Panc1 (cell line): Measurements from ENCODE around the gene KRTAP4-4. TPM values are rescaled to one million over a fixed set of nuclear protein-coding genes. Genes with fewer than 3 reads are reported as not detected.

ENCODE experiments used
- ATAC-seq: fragments of 200-7000 bp; cut with Tn5 transposase; 2 replicates; pipeline ENCODE4 v1.9.1; 2020; ENCODE audit warnings: mild to moderate bottlenecking, moderate library complexity
- BruUV-seq: library from RNA; stranded (reverse); fragments of 400-500 nt; replicated peaks from 2 replicates; lab custom pipeline; 2021; lab: Mats Ljungman, UMichigan
- CTCF ChIA-PET: fragments of 300-600 bp; sonication (Branson Sonifier 250); formaldehyde crosslinking; loops from one replicate; lab custom pipeline; 2022; ENCODE audit warnings: antibody characterized with exemption; lab: Charles Lee
- POLR2A ChIA-PET: fragments of 300-600 bp; sonication (Branson Sonifier 250); formaldehyde crosslinking; loops from one replicate; lab custom pipeline; 2022; ENCODE audit warnings: antibody characterized with exemption; lab: Charles Lee
- DNase-seq: peaks from one replicate; pipeline ENCODE4 v3.0.0-alpha.2; 2010; ENCODE audit warnings: low read depth, low spot score
- H3K27ac ChIP-seq: 2 replicates; pipeline ENCODE4 v1.5.1; 2011; ENCODE audit warnings: mild to moderate bottlenecking, low read length, inconsistent platforms
- H3K27me3 ChIP-seq: fragments of 200-500 bp; sonication (Bioruptor generic); 2 replicates; pipeline ENCODE4 v1.6.0; 2014; ENCODE audit warnings: low read length, inconsistent platforms; ENCODE audit not compliant: control insufficient read depth, insufficient read depth
- H3K36me3 ChIP-seq: fragments of 200-500 bp; sonication (Bioruptor generic); 2 replicates; pipeline ENCODE4 v1.5.1; 2014; ENCODE audit warnings: inconsistent platforms, mild to moderate bottlenecking, low read length, moderate library complexity; ENCODE audit not compliant: control insufficient read depth, insufficient read depth
- H3K4me1 ChIP-seq: 2 replicates; pipeline ENCODE4 v1.5.1; 2011; ENCODE audit warnings: inconsistent platforms, mild to moderate bottlenecking, low read length, moderate library complexity; ENCODE audit not compliant: control insufficient read depth, insufficient read depth
- H3K4me3 ChIP-seq, 2 experiments: 2 replicates each; pipeline ENCODE4 v1.5.1; 2011 to 2012; ENCODE audit warnings: low read depth in 2 of 2, low read length in 2 of 2, mild to moderate bottlenecking in 2 of 2, inconsistent platforms in 1 of 2, moderate library complexity in 1 of 2
- H3K9me3 ChIP-seq: fragments of 200-500 bp; sonication (Bioruptor generic); 2 replicates; pipeline ENCODE4 v1.5.1; 2014; ENCODE audit warnings: low read depth, mild to moderate bottlenecking, inconsistent platforms, low read length, moderate library complexity; ENCODE audit not compliant: control insufficient read depth, insufficient read depth
- POLR2AphosphoS5 ChIP-seq: IDR thresholded peaks from 2 replicates; pipeline ENCODE4 v1.6.1; 2012; ENCODE audit warnings: mild to moderate bottlenecking, low read depth, low read length, moderate library complexity
- SIN3A ChIP-seq: IDR thresholded peaks from 2 replicates; pipeline ENCODE4 v1.6.1; 2012; ENCODE audit warnings: low read depth, mild to moderate bottlenecking, low read length, moderate library complexity, borderline replicate concordance; ENCODE audit not compliant: insufficient read depth
- TCF7L2 ChIP-seq: IDR thresholded peaks from 2 replicates; pipeline ENCODE4 v1.6.1; 2011; ENCODE audit warnings: mild to moderate bottlenecking, low read depth, low read length, inconsistent platforms
- in situ Hi-C: cut with HindIII; loops from 2 replicates; pipeline ENCODE4 v1.10.0; 2016; ENCODE audit warnings: low sequenced_read_pairs, low pct_unique_long_range_greater_than_20kb
- intact Hi-C: fragments of 100-400 bp; cut with micrococcal nuclease; formaldehyde crosslinking; loops from one replicate; pipeline ENCODE4 v1.10.0; 2022; ENCODE audit not compliant: unreplicated experiment
- total RNA-seq: library from RNA; stranded (reverse); gene quantifications from one replicate; pipeline ENCODE4 v1.2.1, GENCODE V29; 2021; ENCODE audit not compliant: unreplicated experiment
- TF ChIP-seq, protein P1 (sequence below): fragments of 450-650 bp; IDR thresholded peaks from 2 replicates; pipeline ENCODE4 v1.5.1; 2017; ENCODE audit warnings: mild to moderate bottlenecking
- TF ChIP-seq, protein P2 (sequence below), 2 experiments: IDR thresholded peaks; 2 replicates each; pipeline ENCODE4 v1.6.1; 2011 to 2012; ENCODE audit warnings: low read depth in 2 of 2, control low read depth in 1 of 2, low read length in 1 of 2, mild to moderate bottlenecking in 1 of 2, moderate library complexity in 1 of 2; ENCODE audit not compliant: insufficient read depth in 1 of 2

Gene KRTAP4-4
- total RNA-seq, 1 experiment from 2014 or later = not detected

DNA sequence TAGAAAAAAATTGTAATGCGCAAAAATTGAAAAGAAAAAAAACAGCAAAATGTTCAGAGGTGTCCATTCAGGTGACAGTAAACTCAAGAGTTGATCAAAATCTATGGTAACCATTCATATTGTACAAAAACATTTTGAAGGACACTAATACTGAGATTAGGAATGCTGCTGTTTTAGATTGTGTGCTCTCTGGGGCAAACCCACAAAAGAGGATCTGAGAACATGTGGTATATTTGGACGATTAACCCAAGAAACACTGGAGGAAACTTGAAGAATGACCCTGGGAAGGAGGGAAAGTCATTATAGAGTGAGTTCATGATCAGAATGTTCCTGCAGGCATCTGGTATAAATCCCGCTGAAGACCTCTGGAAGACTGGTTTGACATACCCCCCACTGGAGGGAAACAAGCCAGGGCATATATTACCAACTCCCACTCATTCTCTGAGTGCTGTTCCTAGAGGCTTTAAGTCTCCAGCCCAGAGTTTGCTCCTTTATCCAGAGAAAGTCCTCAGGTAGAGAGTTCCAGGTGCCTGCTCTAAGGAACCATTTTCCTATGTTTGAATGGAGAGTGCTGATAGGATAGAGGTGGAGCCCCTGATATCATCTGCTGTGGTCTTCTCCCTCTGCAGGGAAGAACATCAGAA, 16.3 kb upstream of the KRTAP4-4 start:
- DNase-seq (no peak), ATAC-seq (no peak)
- no TSS peak for BruUV-seq
- Histone ChIP-seq H3K36me3 (no peaks in the 10 kb centered on the region), H3K4me1 (no peaks in the 10 kb centered on the region), H3K27ac (no peak overlapping the region), H3K4me3 (no peak overlapping the region), H3K27me3 (peaks cover 15% of the 10 kb centered on the region), H3K9me3 (no peaks in the 10 kb centered on the region)
- TF ChIP-seq SIN3A (no peak), POLR2AphosphoS5 (no peak), TCF7L2 (no peak)
- TF ChIP-seq, protein P1, sequence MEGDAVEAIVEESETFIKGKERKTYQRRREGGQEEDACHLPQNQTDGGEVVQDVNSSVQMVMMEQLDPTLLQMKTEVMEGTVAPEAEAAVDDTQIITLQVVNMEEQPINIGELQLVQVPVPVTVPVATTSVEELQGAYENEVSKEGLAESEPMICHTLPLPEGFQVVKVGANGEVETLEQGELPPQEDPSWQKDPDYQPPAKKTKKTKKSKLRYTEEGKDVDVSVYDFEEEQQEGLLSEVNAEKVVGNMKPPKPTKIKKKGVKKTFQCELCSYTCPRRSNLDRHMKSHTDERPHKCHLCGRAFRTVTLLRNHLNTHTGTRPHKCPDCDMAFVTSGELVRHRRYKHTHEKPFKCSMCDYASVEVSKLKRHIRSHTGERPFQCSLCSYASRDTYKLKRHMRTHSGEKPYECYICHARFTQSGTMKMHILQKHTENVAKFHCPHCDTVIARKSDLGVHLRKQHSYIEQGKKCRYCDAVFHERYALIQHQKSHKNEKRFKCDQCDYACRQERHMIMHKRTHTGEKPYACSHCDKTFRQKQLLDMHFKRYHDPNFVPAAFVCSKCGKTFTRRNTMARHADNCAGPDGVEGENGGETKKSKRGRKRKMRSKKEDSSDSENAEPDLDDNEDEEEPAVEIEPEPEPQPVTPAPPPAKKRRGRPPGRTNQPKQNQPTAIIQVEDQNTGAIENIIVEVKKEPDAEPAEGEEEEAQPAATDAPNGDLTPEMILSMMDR = no peak
- TF ChIP-seq, protein P2, sequence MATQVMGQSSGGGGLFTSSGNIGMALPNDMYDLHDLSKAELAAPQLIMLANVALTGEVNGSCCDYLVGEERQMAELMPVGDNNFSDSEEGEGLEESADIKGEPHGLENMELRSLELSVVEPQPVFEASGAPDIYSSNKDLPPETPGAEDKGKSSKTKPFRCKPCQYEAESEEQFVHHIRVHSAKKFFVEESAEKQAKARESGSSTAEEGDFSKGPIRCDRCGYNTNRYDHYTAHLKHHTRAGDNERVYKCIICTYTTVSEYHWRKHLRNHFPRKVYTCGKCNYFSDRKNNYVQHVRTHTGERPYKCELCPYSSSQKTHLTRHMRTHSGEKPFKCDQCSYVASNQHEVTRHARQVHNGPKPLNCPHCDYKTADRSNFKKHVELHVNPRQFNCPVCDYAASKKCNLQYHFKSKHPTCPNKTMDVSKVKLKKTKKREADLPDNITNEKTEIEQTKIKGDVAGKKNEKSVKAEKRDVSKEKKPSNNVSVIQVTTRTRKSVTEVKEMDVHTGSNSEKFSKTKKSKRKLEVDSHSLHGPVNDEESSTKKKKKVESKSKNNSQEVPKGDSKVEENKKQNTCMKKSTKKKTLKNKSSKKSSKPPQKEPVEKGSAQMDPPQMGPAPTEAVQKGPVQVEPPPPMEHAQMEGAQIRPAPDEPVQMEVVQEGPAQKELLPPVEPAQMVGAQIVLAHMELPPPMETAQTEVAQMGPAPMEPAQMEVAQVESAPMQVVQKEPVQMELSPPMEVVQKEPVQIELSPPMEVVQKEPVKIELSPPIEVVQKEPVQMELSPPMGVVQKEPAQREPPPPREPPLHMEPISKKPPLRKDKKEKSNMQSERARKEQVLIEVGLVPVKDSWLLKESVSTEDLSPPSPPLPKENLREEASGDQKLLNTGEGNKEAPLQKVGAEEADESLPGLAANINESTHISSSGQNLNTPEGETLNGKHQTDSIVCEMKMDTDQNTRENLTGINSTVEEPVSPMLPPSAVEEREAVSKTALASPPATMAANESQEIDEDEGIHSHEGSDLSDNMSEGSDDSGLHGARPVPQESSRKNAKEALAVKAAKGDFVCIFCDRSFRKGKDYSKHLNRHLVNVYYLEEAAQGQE (IDR thresholded peaks at IDR 0.05; ENCODE audit: insufficient read depth in 1 of 2, low read depth in 2 of 2, low read length in 1 of 2) = no peak
- CTCF ChIA-PET = no interaction called here
- in situ Hi-C loops (no loop called here), intact Hi-C loops (no loop called here)
- POLR2A ChIA-PET = no interaction called here

DNA sequence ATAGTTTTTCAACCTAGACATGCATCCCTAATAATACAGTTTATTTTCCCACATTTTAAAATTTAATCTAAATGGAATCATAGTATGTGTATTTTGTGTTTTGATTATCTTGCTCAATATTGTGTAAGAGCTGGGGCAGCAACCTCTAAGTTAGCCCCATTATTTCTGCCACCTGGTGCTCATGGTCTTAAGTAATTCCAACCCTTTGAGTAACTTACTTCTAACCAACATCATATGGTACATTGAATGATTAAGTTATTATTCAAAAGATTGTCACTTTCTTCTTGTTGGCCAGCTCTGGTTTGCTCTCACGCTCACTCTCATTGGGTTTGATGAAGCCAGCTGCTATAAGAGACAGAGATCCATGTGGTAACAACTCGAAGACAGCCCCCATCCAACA, 11.3 kb upstream of the KRTAP4-4 start:
- Histone ChIP-seq H3K4me1 (no peaks in the 10 kb centered on the region), H3K27me3 (peaks cover 18% of the 10 kb centered on the region), H3K27ac (no peak overlapping the region), H3K36me3 (no peaks in the 10 kb centered on the region), H3K9me3 (no peaks in the 10 kb centered on the region), H3K4me3 (no peak overlapping the region)
- intact Hi-C loops (no loop called here), in situ Hi-C loops (no loop called here)
- ChIA-PET POLR2A (no interaction called here), CTCF (no interaction called here)
- DNase-seq (no peak), ATAC-seq (no peak)
- no peak for TF ChIP-seq SIN3A
- TF ChIP-seq, protein P2 (IDR thresholded peaks at IDR 0.05; ENCODE audit: insufficient read depth in 1 of 2, low read depth in 2 of 2, low read length in 1 of 2) = no peak
- TF ChIP-seq, protein P1 = no peak
- TF ChIP-seq POLR2AphosphoS5 = no peak
- TF ChIP-seq TCF7L2 = no peak
- no TSS peak for BruUV-seq
